ENCODE measurements around the gene FBXW4. TPM values are rescaled to one million over a fixed set of nuclear protein-coding genes. Genes with fewer than 3 reads are reported as not detected.

Gene FBXW4
- total and polyA plus RNA-seq, 9 of the 15 experiments (the other 6 are each of a cell fraction or from before 2014, with no cell fraction given): 1.0 to 10.6 (median 5.4) TPM

DNA sequence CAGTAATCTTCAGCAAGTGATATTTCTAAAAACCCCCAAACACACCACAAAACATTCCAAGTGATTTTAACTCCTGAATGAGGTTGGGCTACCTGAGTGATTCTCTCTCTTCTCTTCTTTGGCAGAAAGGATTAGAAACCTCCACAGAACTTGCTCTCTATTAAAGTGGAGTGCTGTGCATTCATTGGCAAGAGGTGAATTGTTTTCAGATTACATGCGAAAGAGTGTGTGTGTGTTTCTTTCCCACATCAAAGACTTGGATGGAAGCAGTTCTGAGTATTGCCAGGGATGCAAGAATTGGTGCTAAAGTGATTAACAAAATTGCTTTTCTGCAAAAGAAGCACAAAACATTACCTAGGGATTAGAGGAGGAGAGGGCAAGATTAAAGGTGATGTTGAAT is 13.1 kb upstream of the FBXW4 start:
- Histone ChIP-seq H3K27ac (ENCODE audit: extremely low read depth, low read depth, low read length) (no peak overlapping the region), H3K9me1 (ENCODE audit: control insufficient read depth, insufficient read depth, low read length) (no peaks in the 10 kb centered on the region), H3K4me2 (ENCODE audit: insufficient read depth, low read length) (no peak overlapping the region), H3K9ac (ENCODE audit: insufficient read depth in 1 of 2, low read depth in 2 of 2, low read length in 2 of 2) (no peak overlapping the region), H4K20me1 (replicated peaks; ENCODE audit: control insufficient read depth, insufficient read depth, low read length) (no peaks in the 10 kb centered on the region), H3K27me3 (ENCODE audit: control insufficient read depth in 2 of 2, insufficient read depth in 2 of 2, low read length in 2 of 2) (no peaks in the 10 kb centered on the region), H3K79me2 (ENCODE audit: control insufficient read depth, insufficient read depth, low read length) (no peaks in the 10 kb centered on the region), H3K36me3 (ENCODE audit: control insufficient read depth, insufficient read depth, low read length) (no peaks in the 10 kb centered on the region), H3K4me3 (no peak overlapping the region), H3K4me1 (replicated peaks in 1 of 2; ENCODE audit: control insufficient read depth in 2 of 2, insufficient read depth in 2 of 2, low read length in 2 of 2) (peaks cover 0 to 3% of the 10 kb centered on the region in 2 experiments; a peak in 1 of 5 replicates), H3K9me3 (replicated peaks; ENCODE audit: control insufficient read depth, insufficient read depth, low read depth, low read length) (no peaks in the 10 kb centered on the region), H2AFZ (ENCODE audit: low read depth, low read length) (no peak overlapping the region)
- DNase-seq (ENCODE audit: extremely low read depth in 1 of 4, low spot score in 3 of 4) (no peak), ATAC-seq (no peak), FAIRE-seq (no peak)
- POLR2A ChIA-PET: no interaction called here
- BruUV-seq (replicated peaks): no TSS peak
- intact Hi-C loops (cut with micrococcal nuclease): no loop called here
- 13% methylated on average over 1 of the region's 1 CpG for WGBS (ENCODE audit: insufficient coverage, low coverage, missing lambda C conversion rate)
- in situ Hi-C loops (cut with MboI): no loop called here
- CTCF ChIA-PET (ENCODE audit: low intra/inter-chr PET ratio): no interaction called here
- TF ChIP-seq MEF2D (tag; conservative IDR thresholded peaks at IDR 0.05; ENCODE audit: low read depth): no peak
- TF ChIP-seq, protein P1, sequence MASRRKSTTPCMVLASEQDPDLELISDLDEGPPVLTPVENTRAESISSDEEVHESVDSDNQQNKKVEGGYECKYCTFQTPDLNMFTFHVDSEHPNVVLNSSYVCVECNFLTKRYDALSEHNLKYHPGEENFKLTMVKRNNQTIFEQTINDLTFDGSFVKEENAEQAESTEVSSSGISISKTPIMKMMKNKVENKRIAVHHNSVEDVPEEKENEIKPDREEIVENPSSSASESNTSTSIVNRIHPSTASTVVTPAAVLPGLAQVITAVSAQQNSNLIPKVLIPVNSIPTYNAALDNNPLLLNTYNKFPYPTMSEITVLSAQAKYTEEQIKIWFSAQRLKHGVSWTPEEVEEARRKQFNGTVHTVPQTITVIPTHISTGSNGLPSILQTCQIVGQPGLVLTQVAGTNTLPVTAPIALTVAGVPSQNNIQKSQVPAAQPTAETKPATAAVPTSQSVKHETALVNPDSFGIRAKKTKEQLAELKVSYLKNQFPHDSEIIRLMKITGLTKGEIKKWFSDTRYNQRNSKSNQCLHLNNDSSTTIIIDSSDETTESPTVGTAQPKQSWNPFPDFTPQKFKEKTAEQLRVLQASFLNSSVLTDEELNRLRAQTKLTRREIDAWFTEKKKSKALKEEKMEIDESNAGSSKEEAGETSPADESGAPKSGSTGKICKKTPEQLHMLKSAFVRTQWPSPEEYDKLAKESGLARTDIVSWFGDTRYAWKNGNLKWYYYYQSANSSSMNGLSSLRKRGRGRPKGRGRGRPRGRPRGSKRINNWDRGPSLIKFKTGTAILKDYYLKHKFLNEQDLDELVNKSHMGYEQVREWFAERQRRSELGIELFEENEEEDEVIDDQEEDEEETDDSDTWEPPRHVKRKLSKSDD (conservative IDR thresholded peaks at IDR 0.05; ENCODE audit: low read length): no peak
- TF ChIP-seq, protein P2, sequence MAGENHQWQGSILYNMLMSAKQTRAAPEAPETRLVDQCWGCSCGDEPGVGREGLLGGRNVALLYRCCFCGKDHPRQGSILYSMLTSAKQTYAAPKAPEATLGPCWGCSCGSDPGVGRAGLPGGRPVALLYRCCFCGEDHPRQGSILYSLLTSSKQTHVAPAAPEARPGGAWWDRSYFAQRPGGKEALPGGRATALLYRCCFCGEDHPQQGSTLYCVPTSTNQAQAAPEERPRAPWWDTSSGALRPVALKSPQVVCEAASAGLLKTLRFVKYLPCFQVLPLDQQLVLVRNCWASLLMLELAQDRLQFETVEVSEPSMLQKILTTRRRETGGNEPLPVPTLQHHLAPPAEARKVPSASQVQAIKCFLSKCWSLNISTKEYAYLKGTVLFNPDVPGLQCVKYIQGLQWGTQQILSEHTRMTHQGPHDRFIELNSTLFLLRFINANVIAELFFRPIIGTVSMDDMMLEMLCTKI (IDR thresholded peaks at IDR 0.05; ENCODE audit: partially characterized antibody): no peak
- TF ChIP-seq FUS (optimal IDR thresholded peaks at IDR 0.05; ENCODE audit: low read depth, low read length): no peak
- no peak for TF ChIP-seq HDAC8 (tag; IDR thresholded peaks at IDR 0.05)
- no peak for TF ChIP-seq MXI1 (IDR thresholded peaks at IDR 0.05; ENCODE audit: low read depth, low read length)
- TF ChIP-seq, protein P3, sequence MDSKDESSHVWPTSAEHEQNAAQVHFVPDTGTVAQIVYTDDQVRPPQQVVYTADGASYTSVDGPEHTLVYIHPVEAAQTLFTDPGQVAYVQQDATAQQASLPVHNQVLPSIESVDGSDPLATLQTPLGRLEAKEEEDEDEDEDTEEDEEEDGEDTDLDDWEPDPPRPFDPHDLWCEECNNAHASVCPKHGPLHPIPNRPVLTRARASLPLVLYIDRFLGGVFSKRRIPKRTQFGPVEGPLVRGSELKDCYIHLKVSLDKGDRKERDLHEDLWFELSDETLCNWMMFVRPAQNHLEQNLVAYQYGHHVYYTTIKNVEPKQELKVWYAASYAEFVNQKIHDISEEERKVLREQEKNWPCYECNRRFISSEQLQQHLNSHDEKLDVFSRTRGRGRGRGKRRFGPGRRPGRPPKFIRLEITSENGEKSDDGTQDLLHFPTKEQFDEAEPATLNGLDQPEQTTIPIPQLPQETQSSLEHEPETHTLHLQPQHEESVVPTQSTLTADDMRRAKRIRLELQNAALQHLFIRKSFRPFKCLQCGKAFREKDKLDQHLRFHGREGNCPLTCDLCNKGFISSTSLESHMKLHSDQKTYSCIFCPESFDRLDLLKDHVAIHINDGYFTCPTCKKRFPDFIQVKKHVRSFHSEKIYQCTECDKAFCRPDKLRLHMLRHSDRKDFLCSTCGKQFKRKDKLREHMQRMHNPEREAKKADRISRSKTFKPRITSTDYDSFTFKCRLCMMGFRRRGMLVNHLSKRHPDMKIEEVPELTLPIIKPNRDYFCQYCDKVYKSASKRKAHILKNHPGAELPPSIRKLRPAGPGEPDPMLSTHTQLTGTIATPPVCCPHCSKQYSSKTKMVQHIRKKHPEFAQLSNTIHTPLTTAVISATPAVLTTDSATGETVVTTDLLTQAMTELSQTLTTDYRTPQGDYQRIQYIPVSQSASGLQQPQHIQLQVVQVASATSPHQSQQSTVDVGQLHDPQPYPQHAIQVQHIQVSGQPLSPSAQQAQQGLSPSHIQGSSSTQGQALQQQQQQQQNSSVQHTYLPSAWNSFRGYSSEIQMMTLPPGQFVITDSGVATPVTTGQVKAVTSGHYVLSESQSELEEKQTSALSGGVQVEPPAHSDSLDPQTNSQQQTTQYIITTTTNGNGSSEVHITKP (IDR thresholded peaks at IDR 0.05; ENCODE audit: partially characterized antibody): no peak
- TF ChIP-seq KHSRP (IDR thresholded peaks at IDR 0.05): no peak
- no peak for TF ChIP-seq ASH1L (IDR thresholded peaks at IDR 0.05; ENCODE audit: borderline replicate concordance, low read depth, partially characterized antibody)
- no peak for TF ChIP-seq ZNF780A (CRISPR knock-in tag; IDR thresholded peaks at IDR 0.05)
- TF ChIP-seq, protein P4, sequence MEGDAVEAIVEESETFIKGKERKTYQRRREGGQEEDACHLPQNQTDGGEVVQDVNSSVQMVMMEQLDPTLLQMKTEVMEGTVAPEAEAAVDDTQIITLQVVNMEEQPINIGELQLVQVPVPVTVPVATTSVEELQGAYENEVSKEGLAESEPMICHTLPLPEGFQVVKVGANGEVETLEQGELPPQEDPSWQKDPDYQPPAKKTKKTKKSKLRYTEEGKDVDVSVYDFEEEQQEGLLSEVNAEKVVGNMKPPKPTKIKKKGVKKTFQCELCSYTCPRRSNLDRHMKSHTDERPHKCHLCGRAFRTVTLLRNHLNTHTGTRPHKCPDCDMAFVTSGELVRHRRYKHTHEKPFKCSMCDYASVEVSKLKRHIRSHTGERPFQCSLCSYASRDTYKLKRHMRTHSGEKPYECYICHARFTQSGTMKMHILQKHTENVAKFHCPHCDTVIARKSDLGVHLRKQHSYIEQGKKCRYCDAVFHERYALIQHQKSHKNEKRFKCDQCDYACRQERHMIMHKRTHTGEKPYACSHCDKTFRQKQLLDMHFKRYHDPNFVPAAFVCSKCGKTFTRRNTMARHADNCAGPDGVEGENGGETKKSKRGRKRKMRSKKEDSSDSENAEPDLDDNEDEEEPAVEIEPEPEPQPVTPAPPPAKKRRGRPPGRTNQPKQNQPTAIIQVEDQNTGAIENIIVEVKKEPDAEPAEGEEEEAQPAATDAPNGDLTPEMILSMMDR (IDR thresholded peaks at IDR 0.05 in 2 of 3, conservative IDR thresholded peaks at IDR 0.05 in 1 of 3; ENCODE audit: insufficient read depth in 2 of 3, low read depth in 1 of 3, low read length in 3 of 3): no peak
- TF ChIP-seq ZNF121 (CRISPR knock-in tag; conservative IDR thresholded peaks at IDR 0.05): no peak
- TF ChIP-seq YBX1 (IDR thresholded peaks at IDR 0.05): no peak

All from K562 (cell line).